GM21528 (cell line): ENCODE measurements around the gene GALNT17.

Experiments
- ATAC-seq: cut with Tn5 transposase; IDR thresholded peaks from one replicate; pipeline ENCODE4 v1.9.1; 2021; ENCODE audit warnings: mild to moderate bottlenecking, moderate library complexity; ENCODE audit not compliant: unreplicated experiment, low FRiP score

The GALNT17 gene

GRCh38 chr7:71430246-71430645 lies 298.3 kb downstream of the GALNT17 start:
- ATAC-seq, result no peak

DNA sequence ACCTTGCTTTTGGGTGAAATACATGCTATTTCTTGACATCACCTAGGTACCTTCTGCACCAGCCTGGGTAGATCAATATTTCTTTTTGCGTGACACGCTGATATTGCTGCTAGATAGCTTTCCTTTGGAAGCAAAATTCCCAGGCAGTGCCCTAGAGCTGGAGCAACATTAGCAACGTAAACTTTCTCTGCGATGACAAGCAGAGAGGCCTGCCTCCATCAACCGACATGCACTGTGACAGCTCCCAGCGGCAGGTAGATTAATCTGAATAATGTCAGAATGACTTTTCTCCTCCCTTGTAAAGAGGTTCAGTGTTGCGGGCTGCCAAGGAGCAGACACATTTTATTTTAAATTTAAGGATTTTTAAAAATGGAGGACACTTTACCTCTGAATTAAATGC lies 307.4 kb downstream of the GALNT17 start:
- ATAC-seq, result no peak

DNA sequence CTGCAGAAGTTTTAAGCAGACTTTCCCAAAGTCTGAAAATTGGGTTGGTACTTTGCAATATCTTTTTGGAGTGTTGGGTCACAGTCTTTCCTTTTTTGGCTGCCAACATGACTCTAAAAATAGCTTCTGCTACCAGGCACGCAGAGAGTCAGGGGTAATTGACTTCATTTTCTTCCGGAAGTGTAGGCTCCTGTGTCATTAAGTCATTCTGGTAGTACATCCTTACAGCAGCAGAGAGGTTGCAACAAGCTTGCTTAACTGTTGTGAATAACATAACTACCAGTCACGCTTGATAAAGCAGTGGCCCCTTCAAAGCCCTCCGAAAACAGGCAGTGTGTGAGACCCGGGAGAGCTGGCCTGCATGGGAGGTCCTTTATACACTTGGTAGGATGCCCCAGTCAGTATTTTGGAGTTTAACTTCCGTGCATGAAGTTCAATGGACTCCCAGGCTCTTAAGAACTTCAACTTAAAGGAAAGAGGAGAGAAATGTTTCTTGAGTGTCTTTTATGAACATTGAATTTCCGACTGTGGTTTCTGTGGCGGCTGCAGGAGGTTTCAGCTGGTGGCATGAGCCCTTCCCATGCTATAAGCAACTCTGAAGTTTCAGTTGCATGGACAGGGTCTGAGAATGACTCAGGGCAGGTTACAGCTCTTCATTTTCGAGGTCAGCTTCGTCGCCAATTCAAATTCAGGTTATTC lies 310.7 kb downstream of the GALNT17 start:
- ATAC-seq, result no peak

DNA sequence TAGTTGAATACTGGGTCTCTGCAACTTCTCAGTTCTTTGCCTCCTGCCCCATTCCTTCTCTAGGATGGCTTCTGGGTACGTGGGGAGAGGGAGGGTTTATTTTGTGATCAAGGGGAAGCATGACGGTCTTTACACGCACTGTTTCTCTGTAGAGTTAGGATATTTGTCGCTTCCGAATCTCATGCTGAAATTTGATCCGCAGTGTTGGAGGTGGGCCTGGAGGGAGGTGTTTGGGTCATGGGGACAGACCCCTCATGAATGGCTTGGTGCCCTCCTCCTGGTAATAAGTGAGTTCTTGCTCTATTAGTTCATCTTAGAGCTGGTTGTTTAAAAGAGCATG lies 311.2 kb downstream of the GALNT17 start:
- ATAC-seq, result no peak

DNA sequence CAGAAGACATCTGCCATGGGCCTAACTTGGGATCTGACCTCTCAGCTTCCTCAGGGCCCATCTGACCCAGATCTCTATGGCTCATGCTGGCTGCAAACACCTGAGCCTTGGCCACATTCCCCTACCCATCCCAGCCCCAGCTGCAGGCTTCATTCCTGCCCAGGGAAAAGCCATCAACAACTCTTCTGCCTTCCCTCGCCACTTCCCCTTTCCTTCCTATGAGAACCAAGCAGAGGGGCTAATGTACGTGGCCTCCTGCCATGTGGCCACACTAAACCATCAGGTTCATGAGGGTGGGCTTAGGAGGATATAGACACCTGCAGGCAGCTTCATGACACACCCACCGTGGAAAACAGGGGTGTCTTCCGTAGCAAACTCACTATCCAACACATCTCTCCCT lies 312.2 kb downstream of the GALNT17 start:
- ATAC-seq, result no peak

DNA sequence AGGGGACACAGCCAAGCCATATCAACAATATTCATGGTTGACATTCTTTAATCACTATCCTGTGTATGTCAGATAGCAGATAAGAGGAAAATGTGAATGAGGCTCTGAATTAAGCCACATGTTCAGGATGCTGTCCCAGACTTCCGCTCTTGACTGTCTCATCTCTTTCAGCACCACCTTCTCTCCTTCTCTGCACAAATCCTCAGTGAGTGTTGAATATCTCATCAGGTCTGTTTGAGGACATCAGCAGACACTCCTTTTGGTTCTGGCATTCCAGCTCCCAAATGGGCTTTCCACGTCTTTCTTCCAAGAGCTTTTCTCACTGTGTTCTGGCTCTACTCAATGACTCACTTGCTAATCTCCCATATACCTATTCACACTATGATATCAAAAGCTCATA lies 321.7 kb downstream of the GALNT17 start:
- no peak for ATAC-seq

DNA sequence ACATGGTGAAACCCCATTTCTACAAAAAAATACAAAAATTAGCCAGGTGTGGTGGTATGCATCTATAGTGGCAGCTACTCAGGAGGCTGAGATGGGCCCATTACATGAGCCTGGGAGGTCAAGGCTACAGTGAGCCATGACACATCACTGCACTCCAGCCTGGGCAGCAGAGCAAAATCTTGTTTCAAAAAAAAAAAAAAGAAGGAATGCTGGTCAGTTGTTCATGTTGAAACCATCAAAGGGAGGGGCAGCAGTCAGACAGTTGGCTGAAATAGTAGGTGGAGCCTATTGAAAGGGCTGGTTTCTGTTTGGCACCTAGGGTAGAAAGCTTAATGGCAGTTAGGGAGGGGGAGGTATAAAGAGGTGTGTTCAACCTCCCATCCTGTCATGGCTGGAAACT lies 323.0 kb downstream of the GALNT17 start:
- no peak for ATAC-seq

DNA sequence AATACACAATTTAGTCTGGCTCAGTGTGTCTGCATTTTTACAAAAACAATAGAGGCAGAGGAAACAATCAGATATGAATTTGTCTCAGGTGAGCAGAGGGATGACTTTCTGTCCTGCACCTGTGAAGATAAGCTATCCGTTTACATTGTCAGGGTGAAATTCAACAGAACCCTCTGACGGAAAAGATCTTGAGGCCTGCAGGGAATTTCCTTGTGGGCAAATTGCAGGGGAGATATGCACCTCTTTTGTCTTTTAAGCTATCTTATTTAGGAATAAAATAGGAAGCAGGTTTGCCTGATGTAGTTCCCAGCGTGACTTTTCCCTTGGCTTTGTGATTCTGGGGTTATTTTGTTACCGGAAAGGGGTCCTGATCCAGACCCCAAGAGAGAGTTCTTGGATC lies 325.1 kb downstream of the GALNT17 start:
- no peak for ATAC-seq

- ATAC-seq, result no peak
These were observed 326.1 kb downstream of the GALNT17 start for GRCh38 chr7:71457846-71458590.

DNA sequence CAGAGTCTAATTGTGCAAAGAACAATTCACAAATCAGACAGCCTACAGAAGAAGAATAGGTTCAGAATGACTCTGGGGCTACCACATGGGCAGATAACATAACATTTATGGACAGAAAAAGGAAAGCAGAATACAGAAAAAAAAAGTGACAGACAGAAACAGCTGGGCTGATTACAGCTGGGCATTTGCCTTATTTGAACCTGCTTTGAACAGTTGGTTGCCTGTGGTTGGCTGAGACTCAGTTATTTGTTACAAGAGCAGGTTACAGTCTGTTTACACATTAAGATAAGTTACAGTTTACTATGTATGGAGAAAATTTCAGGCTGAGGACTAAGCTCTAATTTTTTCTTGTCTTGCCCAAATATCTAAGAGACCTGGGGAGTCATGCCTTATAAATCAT lies 327.2 kb downstream of the GALNT17 start:
- no peak for ATAC-seq

GRCh38 chr7:71461572-71461971 lies 329.6 kb downstream of the GALNT17 start:
- no peak for ATAC-seq

DNA sequence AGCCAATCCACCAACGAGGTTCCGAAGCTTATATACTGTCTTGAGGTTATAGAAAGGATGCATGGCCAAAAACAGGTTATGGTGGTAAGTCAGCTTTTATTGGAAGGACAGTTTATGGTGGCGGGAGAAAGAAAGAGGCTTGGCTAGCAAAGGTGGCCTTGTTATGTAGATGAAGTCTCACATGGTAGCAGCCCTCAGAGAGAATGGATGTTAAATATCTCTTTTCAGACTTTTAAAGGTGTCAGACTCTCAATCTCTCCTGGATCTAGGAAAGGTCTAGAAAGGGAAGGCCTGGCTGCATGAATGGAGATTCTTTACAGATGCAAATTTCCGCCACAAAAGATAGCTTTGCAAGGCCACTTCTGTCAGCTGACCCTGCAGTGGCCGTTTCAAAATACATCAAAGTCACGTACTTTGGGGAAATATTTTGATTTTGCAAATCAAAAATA lies 333.8 kb downstream of the GALNT17 start:
- no peak for ATAC-seq

GRCh38 chr7:71466448-71467145 lies 334.7 kb downstream of the GALNT17 start:
- no peak for ATAC-seq

DNA sequence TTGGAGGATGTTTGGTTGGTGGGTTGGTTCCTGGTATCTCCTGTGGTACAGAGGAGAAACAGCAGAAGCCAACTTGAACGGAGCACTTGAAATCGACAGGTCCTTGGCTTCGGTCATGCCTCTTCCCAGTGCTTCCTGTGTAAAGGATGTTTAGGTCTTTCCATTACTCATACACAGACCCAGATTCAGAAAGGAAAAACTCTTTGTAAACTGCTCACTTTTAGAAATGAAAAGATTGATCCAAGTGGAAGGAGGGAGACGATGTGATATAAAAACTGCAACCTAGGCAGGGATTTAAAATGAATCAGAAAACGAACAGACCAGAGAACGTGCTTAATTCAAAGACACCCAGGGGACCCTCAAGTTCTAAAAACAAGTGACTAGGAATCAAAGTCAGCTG lies 338.4 kb downstream of the GALNT17 start:
- ATAC-seq, result no peak

- no peak for ATAC-seq
These were observed 338.9 kb downstream of the GALNT17 start for GRCh38 chr7:71470830-71471229.

DNA sequence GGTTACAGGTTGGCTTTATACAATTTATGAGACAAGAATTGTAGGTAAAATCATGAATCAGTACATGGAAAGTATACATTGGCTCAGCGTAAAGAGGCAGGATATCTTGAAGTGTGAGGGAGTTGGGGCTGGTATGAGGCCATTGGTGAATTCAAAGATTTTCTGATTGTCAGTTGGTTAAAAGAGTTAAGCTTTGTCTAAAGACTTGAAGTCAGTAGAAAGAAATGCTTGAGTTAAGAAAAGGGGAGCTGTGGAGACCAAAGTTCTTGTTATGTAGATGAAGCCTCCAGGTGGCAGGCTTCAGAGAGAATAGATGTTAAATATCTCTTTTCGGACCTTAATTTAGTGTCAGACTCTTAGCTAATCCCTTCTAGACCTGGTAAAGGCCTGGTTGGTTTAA lies 341.0 kb downstream of the GALNT17 start:
- ATAC-seq, result no peak

DNA sequence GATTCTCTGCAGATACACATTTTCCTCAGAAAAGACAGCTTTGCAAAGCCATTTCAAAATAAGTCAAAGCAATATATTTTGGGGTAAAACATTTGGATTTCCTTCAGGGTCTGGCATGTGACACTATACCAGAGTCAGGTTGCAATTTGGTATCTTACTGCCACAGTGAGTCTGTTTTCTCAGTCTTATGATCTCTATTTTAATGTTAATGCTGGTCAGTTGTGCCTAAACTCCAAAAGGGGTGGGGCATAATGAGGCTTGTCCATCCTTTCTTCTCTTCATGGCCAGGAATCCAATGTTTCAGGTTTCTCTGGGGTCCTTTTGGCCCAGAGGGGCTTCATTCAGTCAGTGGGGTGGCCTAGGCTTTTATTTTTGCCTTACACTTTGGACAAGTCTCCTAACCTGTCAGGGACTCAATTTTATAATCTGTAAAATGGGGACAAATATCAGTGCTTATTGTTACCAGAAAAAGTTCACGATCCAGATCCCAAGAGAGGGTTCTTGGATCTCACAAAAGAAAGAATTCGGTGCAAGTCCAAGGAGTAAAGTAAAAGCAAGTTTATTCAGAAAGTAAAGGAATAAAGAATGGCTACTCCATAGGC lies 341.5 kb downstream of the GALNT17 start:
- ATAC-seq, result no peak

- ATAC-seq, result no peak
These were observed 345.5 kb downstream of the GALNT17 start for GRCh38 chr7:71477441-71477840.

GRCh38 chr7:71479231-71479630 lies 347.3 kb downstream of the GALNT17 start:
- ATAC-seq, result no peak

DNA sequence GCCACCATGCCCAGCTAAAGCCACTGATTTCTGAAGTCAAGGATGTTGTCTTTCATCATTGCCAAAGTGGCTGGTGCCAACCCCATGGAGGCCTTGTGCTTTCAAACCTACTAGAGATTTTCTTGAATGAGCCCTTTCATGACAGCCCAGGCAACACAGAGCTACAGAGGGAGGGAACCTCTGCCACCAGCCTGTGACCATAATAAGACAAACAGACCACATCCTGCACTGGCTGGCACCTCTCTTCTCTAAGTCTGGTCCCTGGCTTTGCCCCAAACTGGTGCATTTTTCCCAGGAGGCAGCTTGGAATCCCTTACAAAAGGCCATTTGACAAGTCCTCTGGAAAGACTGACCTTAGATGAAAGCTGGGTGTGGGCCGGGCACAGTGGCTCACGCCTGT lies 348.8 kb downstream of the GALNT17 start:
- ATAC-seq, result no peak

DNA sequence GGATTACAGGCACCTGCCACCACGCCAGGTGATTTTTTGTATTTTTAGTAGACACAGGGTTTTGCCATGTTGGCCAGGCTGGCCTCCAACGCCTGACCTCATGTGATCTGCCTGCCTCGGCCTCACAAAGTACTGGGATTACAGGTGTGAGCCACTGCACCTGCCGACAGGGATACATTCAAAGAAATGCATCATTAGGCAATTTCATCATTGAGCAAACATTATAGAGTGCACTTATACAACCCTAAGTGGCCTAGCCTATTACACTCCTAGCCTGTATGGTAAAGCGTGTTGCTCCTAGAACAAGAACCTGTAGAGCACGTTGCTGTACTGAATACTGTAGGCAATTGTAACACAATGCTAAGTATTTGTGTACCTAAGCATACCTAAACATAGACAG lies 350.3 kb downstream of the GALNT17 start:
- no peak for ATAC-seq
